Body of pancreas (tissue), 4 donors: ENCODE results near the gene P2RX3.

ENCODE experiments used
- POLR2A ChIP-seq, 3 donors: fragments of 450-650 bp; IDR thresholded peaks; one replicate each; pipeline ENCODE4 v1.6.1; 2016; ENCODE audit warnings: antibody characterized with exemption in 3 of 3, mild to moderate bottlenecking in 2 of 3
- TF ChIP-seq, protein P1 (sequence below), 7 experiments: fragments of 450-650 bp in 4 of 7; fragments of 200-600 bp in 3 of 7; sonication (generic) in 3 of 7; IDR thresholded peaks; one replicate each; pipeline ENCODE4 v1.5.1; 2016 to 2019; ENCODE audit warnings: antibody characterized with exemption in 7 of 7

- TF ChIP-seq, protein P1, sequence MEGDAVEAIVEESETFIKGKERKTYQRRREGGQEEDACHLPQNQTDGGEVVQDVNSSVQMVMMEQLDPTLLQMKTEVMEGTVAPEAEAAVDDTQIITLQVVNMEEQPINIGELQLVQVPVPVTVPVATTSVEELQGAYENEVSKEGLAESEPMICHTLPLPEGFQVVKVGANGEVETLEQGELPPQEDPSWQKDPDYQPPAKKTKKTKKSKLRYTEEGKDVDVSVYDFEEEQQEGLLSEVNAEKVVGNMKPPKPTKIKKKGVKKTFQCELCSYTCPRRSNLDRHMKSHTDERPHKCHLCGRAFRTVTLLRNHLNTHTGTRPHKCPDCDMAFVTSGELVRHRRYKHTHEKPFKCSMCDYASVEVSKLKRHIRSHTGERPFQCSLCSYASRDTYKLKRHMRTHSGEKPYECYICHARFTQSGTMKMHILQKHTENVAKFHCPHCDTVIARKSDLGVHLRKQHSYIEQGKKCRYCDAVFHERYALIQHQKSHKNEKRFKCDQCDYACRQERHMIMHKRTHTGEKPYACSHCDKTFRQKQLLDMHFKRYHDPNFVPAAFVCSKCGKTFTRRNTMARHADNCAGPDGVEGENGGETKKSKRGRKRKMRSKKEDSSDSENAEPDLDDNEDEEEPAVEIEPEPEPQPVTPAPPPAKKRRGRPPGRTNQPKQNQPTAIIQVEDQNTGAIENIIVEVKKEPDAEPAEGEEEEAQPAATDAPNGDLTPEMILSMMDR (IDR thresholded peaks at IDR 0.05): no peak
- no peak for TF ChIP-seq POLR2A (IDR thresholded peaks at IDR 0.05)
These were observed 78.9 kb downstream of the P2RX3 start for GRCh38 chr11:57417056-57417455.
